GM21423 (cell line): ENCODE results near the gene VPS8.

ENCODE experiments used
- ATAC-seq: cut with Tn5 transposase; IDR thresholded peaks from one replicate; pipeline ENCODE4 v1.9.1; 2021; ENCODE audit warnings: mild to moderate bottlenecking, moderate library complexity; ENCODE audit not compliant: unreplicated experiment

The VPS8 gene

GRCh38 chr3:184784731-184785500, 27.1 kb upstream of the VPS8 start:
- ATAC-seq = no peak

DNA sequence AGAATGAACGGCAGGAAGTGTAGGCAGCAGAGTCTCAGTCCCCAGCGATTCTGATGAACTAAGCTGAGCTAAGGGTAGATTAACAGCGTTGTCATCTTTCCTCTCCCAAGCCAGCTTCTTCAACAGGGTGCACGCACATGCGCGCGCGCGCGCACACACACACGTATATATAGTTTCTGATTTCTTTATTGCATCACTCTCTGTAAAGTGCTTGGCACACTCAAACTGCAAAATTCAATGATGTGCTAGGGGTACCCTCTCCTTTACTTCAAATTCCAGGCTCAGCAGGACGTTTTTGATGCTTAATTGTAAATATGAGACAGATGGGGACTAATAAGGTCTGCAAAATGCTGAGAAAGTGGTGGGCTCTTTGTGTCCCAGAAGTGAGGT, 26.1 kb upstream of the VPS8 start:
- no peak for ATAC-seq

- peak; percentile 58 for ATAC-seq
Measured at GRCh38 chr3:184786280-184786941, 25.6 kb upstream of the VPS8 start.

DNA sequence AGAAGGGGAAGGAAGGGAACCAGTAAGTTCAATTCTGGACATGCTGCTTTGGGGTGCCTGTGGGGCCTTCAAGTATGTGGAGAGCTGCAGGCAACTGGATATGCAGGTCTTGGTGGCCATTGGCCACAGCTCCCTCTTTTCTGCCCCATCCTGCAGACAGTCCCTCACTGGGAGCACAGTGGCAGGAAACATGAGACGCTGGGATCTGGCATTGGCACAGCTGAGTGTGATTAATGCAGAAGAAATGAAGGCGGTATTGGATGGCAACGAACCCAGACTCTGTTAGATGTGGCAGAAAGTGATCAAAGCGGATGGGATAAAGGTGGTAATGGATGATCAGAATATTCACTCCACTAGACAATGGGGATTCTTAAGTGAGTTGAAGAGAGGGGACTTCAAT, 23.2 kb upstream of the VPS8 start:
- ATAC-seq = no peak

GRCh38 chr3:184789314-184789998, 22.5 kb upstream of the VPS8 start:
- ATAC-seq = no peak

DNA sequence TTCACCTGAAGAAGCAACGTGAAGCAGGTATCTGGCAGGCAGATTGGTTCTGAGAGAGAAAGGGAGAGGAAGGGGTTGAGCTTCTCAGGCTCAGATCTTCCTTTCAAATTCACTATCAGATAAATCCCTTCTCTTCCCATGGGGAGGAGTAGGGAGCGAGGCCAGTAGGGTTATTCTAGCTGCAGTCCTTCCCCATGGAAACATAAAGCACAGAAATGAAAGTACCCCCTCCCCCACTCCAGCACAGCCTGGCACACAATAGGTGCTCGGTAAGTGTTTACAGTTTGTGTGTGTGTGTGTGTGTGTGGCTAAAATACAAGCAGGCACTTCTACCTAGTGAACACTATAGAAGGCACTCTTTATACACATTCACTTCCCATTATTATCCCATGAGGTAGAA, 20.8 kb upstream of the VPS8 start:
- ATAC-seq = no peak

- ATAC-seq = no peak
Measured at GRCh38 chr3:184795522-184796190, 16.3 kb upstream of the VPS8 start.

DNA sequence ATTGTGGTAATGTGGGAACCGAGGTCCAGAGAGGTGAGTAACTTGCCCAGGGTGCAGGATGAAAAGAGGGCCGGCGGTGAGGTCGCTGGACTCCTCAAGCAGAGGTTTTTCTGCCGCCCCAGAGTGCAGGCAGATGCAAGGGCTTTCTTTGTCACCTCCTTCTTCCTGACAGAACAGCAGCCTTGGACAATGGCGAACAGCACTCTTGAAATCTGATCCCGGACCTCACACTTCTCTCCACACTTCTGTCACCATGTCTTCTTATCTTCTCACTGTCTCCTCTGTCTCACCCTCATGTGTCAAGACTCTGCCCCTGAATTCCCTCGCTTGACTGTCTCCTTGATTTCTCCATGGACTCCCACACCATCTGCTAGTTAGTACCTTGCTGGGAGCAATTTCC, 15.4 kb upstream of the VPS8 start:
- ATAC-seq = no peak

DNA sequence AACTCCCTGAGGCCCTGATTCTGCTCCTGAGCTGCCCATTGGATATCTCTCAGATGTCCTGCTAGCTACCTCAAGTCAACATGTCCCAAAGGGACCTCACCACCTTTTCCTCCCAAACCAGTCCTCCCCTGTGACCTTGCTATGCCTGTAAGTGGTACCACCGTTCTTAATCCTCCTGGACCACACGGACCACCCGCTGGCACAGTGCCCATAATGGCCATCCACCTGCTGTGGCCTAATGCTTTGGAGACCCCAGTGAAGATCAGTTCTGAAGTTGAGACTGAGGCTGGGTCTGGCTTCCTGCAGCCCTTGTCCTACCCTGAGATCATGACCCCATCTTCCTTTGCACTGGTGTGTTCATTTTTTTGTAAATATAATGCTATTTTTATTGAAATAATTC, 15.0 kb upstream of the VPS8 start:
- ATAC-seq = no peak

DNA sequence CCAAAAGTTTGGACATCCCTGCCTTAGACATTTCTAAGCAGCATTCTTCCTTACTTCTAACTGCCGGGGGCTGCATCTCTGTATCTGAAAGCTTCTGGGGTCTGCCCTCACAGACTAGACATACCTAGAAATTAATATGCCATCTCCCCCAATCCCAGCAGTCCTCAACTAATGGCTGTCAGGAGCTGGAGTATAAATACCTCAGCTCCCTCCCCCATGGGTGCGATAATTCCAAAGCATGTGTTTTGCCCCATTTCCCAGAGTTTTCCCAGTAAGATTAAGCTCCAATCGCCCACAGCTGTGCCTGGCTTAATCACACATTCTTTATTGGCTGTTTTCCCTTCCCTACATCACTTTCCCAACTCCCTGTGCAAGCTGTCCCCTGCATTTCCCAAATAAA, 13.8 kb upstream of the VPS8 start:
- ATAC-seq = no peak

DNA sequence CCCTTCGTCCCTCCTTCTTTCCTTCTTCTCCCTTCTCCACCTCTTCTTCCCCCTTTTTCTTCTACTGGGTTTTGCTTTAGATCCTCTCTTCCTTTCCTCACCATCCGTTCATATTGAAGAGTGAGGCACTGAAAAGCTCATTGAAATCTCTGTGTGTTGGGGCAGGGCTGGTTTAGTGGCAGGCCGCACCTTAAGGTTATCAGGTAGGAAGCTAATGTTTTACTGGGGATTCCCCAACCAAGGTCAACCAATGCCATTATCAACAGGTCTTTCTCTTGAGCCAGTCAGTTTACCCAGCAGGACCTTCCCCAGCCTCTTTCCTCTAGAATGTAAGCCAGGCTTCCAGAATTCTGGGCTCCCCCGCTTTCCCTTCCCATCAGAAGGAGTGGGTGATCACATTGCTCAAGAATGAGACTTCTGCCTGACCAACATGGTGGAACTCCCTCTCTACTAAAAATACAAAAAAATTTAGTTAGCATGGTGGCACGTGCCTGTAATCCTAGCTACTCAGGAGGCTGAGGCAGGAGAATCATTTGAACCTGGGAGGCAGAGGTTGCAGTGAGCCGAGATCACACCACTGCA, 11.5 kb upstream of the VPS8 start:
- ATAC-seq = no peak

DNA sequence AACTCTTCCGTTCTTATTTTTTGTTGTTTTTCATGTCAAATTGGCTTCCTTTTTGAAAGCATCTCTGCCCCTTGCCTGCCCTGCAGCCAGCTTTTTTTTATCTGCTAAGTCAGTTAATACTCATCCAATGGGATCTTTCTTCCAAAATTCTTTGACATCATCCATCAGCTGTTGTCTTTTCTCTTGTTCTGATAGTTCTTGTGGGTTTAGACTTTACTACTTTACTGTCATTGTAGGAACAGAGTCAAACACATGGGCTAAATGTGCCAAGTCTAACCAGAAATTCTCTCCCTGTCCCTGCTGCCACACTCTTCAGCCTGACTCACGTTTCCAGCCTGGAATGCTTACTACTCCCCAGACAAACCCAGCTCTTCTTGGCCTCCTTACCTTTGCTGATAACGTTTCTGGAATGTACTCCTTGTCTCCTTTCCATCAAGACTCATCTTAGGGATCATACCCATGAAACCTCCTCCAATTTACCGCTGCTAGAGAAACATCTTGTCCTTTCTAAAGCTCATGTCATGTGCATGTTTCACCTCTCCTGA, 10.7 kb upstream of the VPS8 start:
- no peak for ATAC-seq

GRCh38 chr3:184802150-184802549, 9.8 kb upstream of the VPS8 start:
- no peak for ATAC-seq

- ATAC-seq = no peak
Measured at GRCh38 chr3:184804801-184805200, 7.2 kb upstream of the VPS8 start.

- no peak for ATAC-seq
Measured at GRCh38 chr3:184805351-184806038, 6.5 kb upstream of the VPS8 start.

GRCh38 chr3:184806567-184807271, 5.2 kb upstream of the VPS8 start:
- ATAC-seq = no peak

DNA sequence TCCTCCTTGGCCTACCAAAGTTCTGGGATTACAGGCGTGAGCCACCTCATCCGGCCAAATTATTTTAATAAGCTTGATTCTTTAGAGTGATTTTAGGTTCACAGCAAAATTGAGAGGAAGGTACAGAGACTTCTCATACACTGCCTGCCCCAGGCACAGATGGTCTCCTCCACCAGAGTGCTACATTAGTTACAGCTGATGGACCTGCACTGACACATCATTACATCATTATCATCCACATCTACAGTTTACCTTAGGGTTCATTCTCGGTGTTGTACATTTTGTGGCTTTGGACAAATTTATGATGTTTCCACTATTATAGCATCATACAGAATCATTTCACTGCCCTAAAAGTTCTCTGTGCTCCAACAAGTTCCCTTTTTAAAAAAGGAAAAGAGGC, 4.4 kb upstream of the VPS8 start:
- ATAC-seq = no peak

DNA sequence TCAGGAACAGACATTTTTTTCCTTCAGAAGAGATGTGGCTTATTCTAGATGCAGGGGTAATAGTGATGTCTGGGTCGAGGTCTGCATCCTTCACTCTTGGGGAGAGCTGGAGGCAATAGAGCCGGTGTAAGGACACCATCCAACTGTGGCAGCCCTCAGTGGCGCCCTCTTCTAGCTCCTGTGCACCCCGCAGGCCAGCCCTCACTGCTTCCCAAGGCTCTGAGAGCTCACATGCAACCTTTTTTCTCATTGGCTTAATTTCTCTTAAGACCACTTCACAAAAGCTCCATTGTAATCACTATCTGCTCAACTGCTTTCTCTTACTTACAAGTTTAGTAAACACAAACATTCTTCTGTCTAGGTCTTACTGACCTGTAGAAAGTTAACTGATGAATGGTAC, 3.9 kb upstream of the VPS8 start:
- ATAC-seq = no peak

- ATAC-seq = no peak
Measured at GRCh38 chr3:184810146-184810545, 1.8 kb upstream of the VPS8 start.

DNA sequence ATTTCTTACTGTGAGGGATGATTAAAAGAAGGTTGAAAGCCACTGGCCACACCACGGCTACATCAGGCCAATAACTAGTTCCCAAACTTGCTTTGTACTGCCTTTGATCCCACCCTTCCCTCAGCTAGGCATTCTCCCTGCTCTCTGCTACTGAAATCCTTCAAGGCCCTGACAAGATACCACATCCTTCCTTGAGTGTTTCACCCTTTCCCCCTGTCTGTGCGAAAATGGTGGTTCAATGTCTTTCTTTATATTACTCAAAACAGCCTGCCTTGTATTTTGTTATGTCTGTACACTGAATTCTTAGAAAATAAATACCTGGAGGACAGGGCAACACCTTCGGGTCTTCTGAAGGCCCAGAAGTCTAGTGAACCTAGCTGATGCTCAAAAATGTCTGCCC, 932 bp upstream of the VPS8 start:
- ATAC-seq = no peak
